ENCODE data around the gene GADD45GIP1.

DNA sequence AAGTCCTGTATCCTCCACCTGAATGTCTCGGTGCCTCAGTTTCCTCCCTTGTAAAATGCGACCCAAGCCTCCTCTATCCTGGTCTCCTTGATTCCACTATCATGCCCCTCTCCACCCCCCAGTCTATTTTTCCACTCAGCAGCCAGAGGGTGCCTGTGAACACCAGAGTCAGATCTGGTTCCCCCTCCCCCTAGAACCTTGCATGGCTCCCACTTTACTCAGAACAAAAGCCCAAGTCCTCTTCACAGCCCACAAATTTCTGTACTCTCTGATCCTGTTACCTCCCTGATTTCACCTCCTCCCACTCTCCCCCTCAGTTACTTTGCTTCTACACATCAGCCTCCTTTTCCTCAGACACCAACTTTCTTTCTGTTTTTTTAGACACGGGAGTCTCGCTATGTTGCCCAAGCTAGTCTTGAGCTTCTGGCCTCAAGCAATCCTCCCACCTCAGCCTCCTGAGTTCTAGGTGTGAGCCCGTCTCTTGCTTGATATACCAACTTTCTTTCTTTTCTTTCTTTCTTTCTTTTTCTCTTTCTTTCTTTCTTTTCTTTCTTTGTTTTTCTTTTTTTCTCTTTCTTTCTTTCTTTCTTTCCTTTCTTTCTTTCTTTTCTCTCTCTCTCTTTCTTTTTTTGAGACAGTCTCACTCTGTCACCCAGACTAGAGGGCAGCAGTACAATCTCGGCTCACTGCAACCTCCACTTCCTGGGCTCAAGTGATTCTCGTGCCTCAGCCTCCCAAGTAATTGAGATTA is 13.2 kb upstream of the GADD45GIP1 start:
- TF ChIP-seq TAF1 (IDR thresholded peaks at IDR 0.05; ENCODE audit: low read depth, low read length), result no peak
- TF ChIP-seq POLR2A (IDR thresholded peaks at IDR 0.05; ENCODE audit: low read depth, low read length), result no peak
- no peak for TF ChIP-seq POLR2AphosphoS5 (IDR thresholded peaks at IDR 0.05; ENCODE audit: low read depth, low read length)
- TF ChIP-seq POU2F2 (IDR thresholded peaks at IDR 0.05; ENCODE audit: low read depth, low read length), result no peak

All from GM12891 (cell line).